K562 (cell line): ENCODE data around the gene LUC7L3. TPM values are rescaled to one million over a fixed set of nuclear protein-coding genes. Genes with fewer than 3 reads are reported as not detected.

Experiments used
- ATAC-seq: fragments of 200-7000 bp; cut with Tn5 transposase; 3 replicates; pipeline ENCODE4 v1.9.1; 2020; ENCODE audit warnings: moderate library complexity
- BruUV-seq: library from RNA; stranded (reverse); fragments of 400-500 nt; replicated peaks from 2 replicates; lab custom pipeline; 2021; lab: Mats Ljungman, UMichigan
- CTCF ChIA-PET: fragments of 300-600 bp; formaldehyde crosslinking; extraction: SDS; loops from one replicate; lab custom pipeline; 2021; ENCODE audit warnings: low intra/inter-chr PET ratio; lab: Yijun Ruan, JAX
- POLR2A ChIA-PET: fragments of 300-600, 350-650 bp; sonication (Branson Sonifier 250); formaldehyde crosslinking; extraction: SDS; loops from one replicate; lab custom pipeline; 2021; ENCODE audit warnings: antibody characterized with exemption, inconsistent platforms; lab: Yijun Ruan, JAX
- DNase-seq, 4 experiments: peaks; one replicate each; pipeline versions ENCODE4 v3.0.0 to v3.0.0-alpha.2; 2011 to 2018; ENCODE audit warnings: low spot score in 3 of 4, mixed read lengths in 3 of 4; ENCODE audit errors: extremely low read depth in 1 of 4
- FAIRE-seq: peaks from 2 replicates; lab custom pipeline; 2011; peaks lifted over from hg19 to GRCh38; lab: Jason Lieb, UNC
- H2AFZ ChIP-seq: 2 replicates; pipeline ENCODE4 v1.6.0; 2011; ENCODE audit warnings: low read depth, low read length, control low read depth, inconsistent platforms
- H3K27ac ChIP-seq: fragments of 200-600 bp; 3 replicates; pipeline ENCODE4 v1.8.0; 2011; ENCODE audit warnings: low read depth, mild to moderate bottlenecking, control low read depth, inconsistent platforms, low read length, moderate library complexity, mixed read lengths; ENCODE audit errors: extremely low read depth
- H3K27me3 ChIP-seq, 2 experiments: fragments of 300-600 bp in 1 of 2; 2 replicates in 1 of 2; 3 replicates in 1 of 2; pipeline versions ENCODE4 v1.6.0 to v1.8.0; 2011; ENCODE audit warnings: inconsistent platforms in 2 of 2, low read length in 2 of 2, mild to moderate bottlenecking in 1 of 2, mixed read lengths in 1 of 2, moderate library complexity in 1 of 2; ENCODE audit not compliant: control insufficient read depth in 2 of 2, insufficient read depth in 2 of 2
- H3K36me3 ChIP-seq: fragments of 300-600 bp; 3 replicates; pipeline ENCODE4 v1.8.0; 2011; ENCODE audit warnings: mild to moderate bottlenecking, low read length, inconsistent platforms; ENCODE audit not compliant: control insufficient read depth, insufficient read depth
- H3K4me1 ChIP-seq, 2 experiments: fragments of 200-600 bp in 1 of 2; replicated peaks in 1 of 2; 2 replicates in 1 of 2; 3 replicates in 1 of 2; pipeline versions ENCODE4 v1.5.1 to v1.8.0; 2011; ENCODE audit warnings: inconsistent platforms in 2 of 2, low read length in 2 of 2, mild to moderate bottlenecking in 1 of 2, mixed read lengths in 1 of 2, moderate library complexity in 1 of 2; ENCODE audit not compliant: control insufficient read depth in 2 of 2, insufficient read depth in 2 of 2
- H3K4me2 ChIP-seq: 2 replicates; pipeline ENCODE4 v1.6.1; 2011; ENCODE audit warnings: low read length, control low read depth, inconsistent platforms, mixed read lengths; ENCODE audit not compliant: insufficient read depth
- H3K4me3 ChIP-seq: fragments of 200-600 bp; sonication (generic), shearing (Covaris generic); 2 replicates; pipeline ENCODE4 v1.5.1; 2016; ENCODE audit warnings: control low read depth, inconsistent platforms
- H3K79me2 ChIP-seq: fragments of 200-600 bp; 3 replicates; pipeline ENCODE4 v1.8.0; 2011; ENCODE audit warnings: low read length, inconsistent platforms; ENCODE audit not compliant: control insufficient read depth, insufficient read depth
- H3K9ac ChIP-seq, 2 experiments: 2 replicates each; pipeline versions ENCODE4 v1.6.0 to v1.6.1; 2011; ENCODE audit warnings: low read depth in 2 of 2, low read length in 2 of 2, control low read depth in 1 of 2, inconsistent platforms in 1 of 2, mild to moderate bottlenecking in 1 of 2, mixed read lengths in 1 of 2; ENCODE audit not compliant: insufficient read depth in 1 of 2
- H3K9me1 ChIP-seq: one replicate; pipeline ENCODE4 v1.6.0; 2011; ENCODE audit warnings: inconsistent platforms, mild to moderate bottlenecking, low read length, moderate library complexity; ENCODE audit not compliant: control insufficient read depth, insufficient read depth
- H3K9me3 ChIP-seq: replicated peaks from 2 replicates; pipeline ENCODE4 v1.5.1; 2011; ENCODE audit warnings: low read depth, low read length, inconsistent platforms; ENCODE audit not compliant: control insufficient read depth, insufficient read depth
- H4K20me1 ChIP-seq: replicated peaks from 2 replicates; pipeline ENCODE4 v1.6.1; 2011; ENCODE audit warnings: low read length, inconsistent platforms, mixed read lengths; ENCODE audit not compliant: control insufficient read depth, insufficient read depth
- CBFA2T2 ChIP-seq: fragments of 450-650 bp; conservative IDR thresholded peaks from 2 replicates; pipeline ENCODE4 v1.6.1; 2017; ENCODE audit warnings: mild to moderate bottlenecking
- CBFA2T3 ChIP-seq: fragments of 450-650 bp; IDR thresholded peaks from 2 replicates; pipeline ENCODE4 v1.6.1; 2017
- KDM1A ChIP-seq, 2 experiments: fragments of 450-650 bp; IDR thresholded peaks; 2 replicates each; pipeline ENCODE4 v1.6.1; 2016; ENCODE audit warnings: mild to moderate bottlenecking in 2 of 2
- NRF1 ChIP-seq, 2 experiments: fragments of 450-650 bp; IDR thresholded peaks in 1 of 2; conservative IDR thresholded peaks in 1 of 2; 2 replicates each; pipeline ENCODE4 v1.6.1; 2014; ENCODE audit warnings: mild to moderate bottlenecking in 2 of 2
- RBFOX2 ChIP-seq: fragments of 200-400 bp; formaldehyde crosslinking; IDR thresholded peaks from 2 replicates; pipeline ENCODE4 v1.6.1; 2017; ENCODE audit warnings: low read depth, mild to moderate bottlenecking, low read length, moderate library complexity
- TAL1 ChIP-seq: fragments of 450-650 bp; IDR thresholded peaks from 2 replicates; pipeline ENCODE4 v1.6.1; 2016; ENCODE audit warnings: mild to moderate bottlenecking
- TCFL5 ChIP-seq: fragments of 250-450 bp; sonication (Bioruptor Pico); conservative IDR thresholded peaks from 2 replicates; pipeline ENCODE4 v1.6.1; 2021; ENCODE audit warnings: mild to moderate bottlenecking, moderate library complexity, matching md5 sums
- ZNF134 ChIP-seq: fragments of 250-450 bp; sonication (Bioruptor Pico); conservative IDR thresholded peaks from 2 replicates; pipeline ENCODE4 v1.4.0; 2020
- WGBS: fragments of 100-300 bp; shearing (Covaris generic); methylation state at CpG from one replicate; pipeline ENCODE4 v1.1.6; 2016; ENCODE audit warnings: low coverage, mixed read lengths; ENCODE audit not compliant: insufficient coverage; ENCODE audit errors: missing lambda C conversion rate; 5-methylcytosine and 5-hydroxymethylcytosine counted together
- in situ Hi-C: fragments of 300-500 bp; cut with MboI; formaldehyde crosslinking; loops from 4 replicates; pipeline ENCODE4 v1.15.0; 2018; ENCODE audit warnings: inconsistent platforms, mixed read lengths
- intact Hi-C: fragments of 100-400 bp; cut with micrococcal nuclease; formaldehyde crosslinking; loops from 2 replicates; pipeline ENCODE4 v1.14.2; 2022
- polyA plus RNA-seq, 8 experiments: library from polyadenylated mRNA; depleted of rRNA in 4 of 8; stranded (reverse) in 5 of 8; unstranded in 3 of 8; fragments of >200 nt; fragmentation: Nextera tagmentation in 2 of 8; fragmentation: Illumina TruSeq in 1 of 8; extraction: Ambion mirVana in 2 of 8; extraction: Trizol in 1 of 8; gene quantifications; 2 replicates each; pipeline versions ENCODE4 v1.2.1 to v1.2.3, GENCODE V29; 2011 to 2014; ENCODE audit warnings: inconsistent platforms in 1 of 8, missing spikeins in 1 of 8
- total RNA-seq, 7 experiments: library from RNA; depleted of rRNA in 6 of 7; stranded (reverse); fragments of >200 nt in 6 of 7; fragmentation: Illumina TruSeq in 2 of 7; extraction: Trizol in 2 of 7; gene quantifications; 2 replicates each; pipeline versions ENCODE4 v1.2.1 to v1.2.3, GENCODE V29; 2011 to 2021; ENCODE audit warnings: low replicate concordance in 1 of 7
- TF ChIP-seq, protein P1 (sequence below): fragments of 200-400 bp; formaldehyde crosslinking; IDR thresholded peaks from 2 replicates; pipeline ENCODE4 v1.6.1; 2017; ENCODE audit warnings: mild to moderate bottlenecking, low read depth, low read length, moderate library complexity

The LUC7L3 gene
- total and polyA plus RNA-seq, 9 of the 15 experiments (the other 6 are each of a cell fraction or from before 2014, with no cell fraction given), result 80.8 to 284 (median 127) TPM

GRCh38 chr17:50710650-50711049 is 8.8 kb upstream of the LUC7L3 start:
- BruUV-seq, result no TSS peak
- Histone ChIP-seq H3K9ac (no peak overlapping the region), H2AFZ (no peak overlapping the region), H3K4me3 (no peak overlapping the region), H3K27ac (no peak overlapping the region), H3K9me1 (no peaks in the 10 kb centered on the region), H4K20me1 (no peaks in the 10 kb centered on the region), H3K27me3 (no peaks in the 10 kb centered on the region), H3K79me2 (peaks cover 33% of the 10 kb centered on the region), H3K36me3 (peaks cover 3% of the 10 kb centered on the region; the same call in 1 of the 3 replicates), H3K4me1 (peaks cover 15 to 20% of the 10 kb centered on the region in 2 experiments; a peak in 4 of 5 replicates), H3K4me2 (no peak overlapping the region), H3K9me3 (no peaks in the 10 kb centered on the region)
- FAIRE-seq (no peak), DNase-seq (no peak), ATAC-seq (no peak)
- 46% methylated on average over 4 of the region's 4 CpGs for WGBS
- in situ Hi-C loops (no loop called here), intact Hi-C loops (no loop called here)
- ChIA-PET CTCF (no interaction called here), POLR2A (no interaction called here)
- TF ChIP-seq TCFL5 (CRISPR knock-in tag), result no peak
- TF ChIP-seq, protein P1, sequence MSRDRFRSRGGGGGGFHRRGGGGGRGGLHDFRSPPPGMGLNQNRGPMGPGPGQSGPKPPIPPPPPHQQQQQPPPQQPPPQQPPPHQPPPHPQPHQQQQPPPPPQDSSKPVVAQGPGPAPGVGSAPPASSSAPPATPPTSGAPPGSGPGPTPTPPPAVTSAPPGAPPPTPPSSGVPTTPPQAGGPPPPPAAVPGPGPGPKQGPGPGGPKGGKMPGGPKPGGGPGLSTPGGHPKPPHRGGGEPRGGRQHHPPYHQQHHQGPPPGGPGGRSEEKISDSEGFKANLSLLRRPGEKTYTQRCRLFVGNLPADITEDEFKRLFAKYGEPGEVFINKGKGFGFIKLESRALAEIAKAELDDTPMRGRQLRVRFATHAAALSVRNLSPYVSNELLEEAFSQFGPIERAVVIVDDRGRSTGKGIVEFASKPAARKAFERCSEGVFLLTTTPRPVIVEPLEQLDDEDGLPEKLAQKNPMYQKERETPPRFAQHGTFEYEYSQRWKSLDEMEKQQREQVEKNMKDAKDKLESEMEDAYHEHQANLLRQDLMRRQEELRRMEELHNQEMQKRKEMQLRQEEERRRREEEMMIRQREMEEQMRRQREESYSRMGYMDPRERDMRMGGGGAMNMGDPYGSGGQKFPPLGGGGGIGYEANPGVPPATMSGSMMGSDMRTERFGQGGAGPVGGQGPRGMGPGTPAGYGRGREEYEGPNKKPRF, result no peak
- TF ChIP-seq CBFA2T2, result peak; percentile 46
- TF ChIP-seq TAL1, result peak; percentile 22; the same call in 1 of the 2 replicates
- no peak for TF ChIP-seq RBFOX2
- TF ChIP-seq CBFA2T3, result peak; percentile 75
- TF ChIP-seq NRF1 (conservative IDR thresholded peaks at IDR 0.05 in 1 of 2, IDR thresholded peaks at IDR 0.05 in 1 of 2), result no peak
- TF ChIP-seq ZNF134 (CRISPR knock-in tag), result no peak
- TF ChIP-seq KDM1A (IDR thresholded peaks at IDR 0.05), result peak; percentile 70 to 78; a peak in 3 of 4 replicates
